K562 (cell line): ENCODE results near the gene IDH2. TPM values are rescaled to one million over a fixed set of nuclear protein-coding genes. Genes with fewer than 3 reads are reported as not detected.

Experiments used
- CBX3 ChIP-seq, 2 experiments: IDR thresholded peaks; 1 replicate in 1 of 2; 2 replicates in 1 of 2; pipeline ENCODE4 v1.6.1; 2012; ENCODE audit warnings: inconsistent platforms in 2 of 2, low read length in 2 of 2, borderline replicate concordance in 1 of 2, control low read depth in 1 of 2
- ETV1 ChIP-seq: fragments of 450-650 bp; conservative IDR thresholded peaks from 2 replicates; pipeline ENCODE4 v1.6.1; 2016; ENCODE audit warnings: missing genetic modification characterization, control low read depth, low read depth, missing compliant biosample characterization
- FOXJ3 ChIP-seq: sonication (generic); formaldehyde crosslinking; IDR thresholded peaks from 2 replicates; pipeline ENCODE4 v1.4.0; 2020; ENCODE audit warnings: mild to moderate bottlenecking, missing genetic modification reagents
- HMG20A ChIP-seq: fragments of 450-650 bp; formaldehyde crosslinking; conservative IDR thresholded peaks from 2 replicates; pipeline ENCODE4 v1.4.0; 2020; ENCODE audit warnings: mild to moderate bottlenecking, mixed read lengths
- L3MBTL2 ChIP-seq: fragments of 450-650 bp; IDR thresholded peaks from 2 replicates; pipeline ENCODE4 v1.6.1; 2016; ENCODE audit warnings: mild to moderate bottlenecking, moderate library complexity
- MED1 ChIP-seq: sonication (generic); formaldehyde crosslinking; IDR thresholded peaks from 2 replicates; pipeline ENCODE4 v1.8.1; 2023; ENCODE audit warnings: missing genetic modification reagents, borderline replicate concordance
- MYNN ChIP-seq, 2 experiments: sonication (generic); formaldehyde crosslinking in 1 of 2; IDR thresholded peaks; 2 replicates each; pipeline versions ENCODE4 v1.5.0 to v1.6.1; 2016 to 2020; ENCODE audit warnings: antibody characterized with exemption in 1 of 2, missing genetic modification reagents in 1 of 2
- NCOR1 ChIP-seq: fragments of 450-650 bp; IDR thresholded peaks from 2 replicates; pipeline ENCODE4 v1.6.1; 2016; ENCODE audit warnings: mild to moderate bottlenecking, moderate library complexity
- NFIX ChIP-seq: fragments of 250-450 bp; sonication (Bioruptor Pico); IDR thresholded peaks from 2 replicates; pipeline ENCODE4 v1.4.0; 2020; ENCODE audit warnings: low read depth, mild to moderate bottlenecking, moderate library complexity
- PTBP1 ChIP-seq: fragments of 200-400 bp; formaldehyde crosslinking; IDR thresholded peaks from 2 replicates; pipeline ENCODE4 v1.6.1; 2017; ENCODE audit warnings: low read depth, low read length
- RBM14 ChIP-seq: fragments of 200-400 bp; formaldehyde crosslinking; IDR thresholded peaks from 2 replicates; pipeline ENCODE4 v1.6.1; 2018; ENCODE audit warnings: low read depth, mild to moderate bottlenecking, low read length, moderate library complexity, borderline replicate concordance; ENCODE audit not compliant: insufficient read depth
- RBM25 ChIP-seq: fragments of 200-400 bp; formaldehyde crosslinking; IDR thresholded peaks from 2 replicates; pipeline ENCODE4 v1.6.1; 2018; ENCODE audit warnings: low read length, low read depth, moderate library complexity; ENCODE audit not compliant: severe bottlenecking
- RFX1 ChIP-seq: fragments of 450-650 bp; IDR thresholded peaks from 2 replicates; pipeline ENCODE4 v1.6.1; 2016; ENCODE audit warnings: mild to moderate bottlenecking, moderate library complexity
- RFX7 ChIP-seq: fragments of 250-450 bp; sonication (Bioruptor Pico); IDR thresholded peaks from 2 replicates; pipeline ENCODE4 v1.5.1; 2021; ENCODE audit warnings: mild to moderate bottlenecking
- RHOXF2B ChIP-seq: fragments of 250-450 bp; sonication (Bioruptor Pico); conservative IDR thresholded peaks from 2 replicates; pipeline ENCODE4 v1.5.1; 2021
- SMAD4 ChIP-seq: fragments of 250-450 bp; sonication (Bioruptor Pico); conservative IDR thresholded peaks from 2 replicates; pipeline ENCODE4 v1.8.0; 2021; ENCODE audit warnings: inconsistent platforms, mild to moderate bottlenecking, moderate library complexity
- SPI1 ChIP-seq: IDR thresholded peaks from 2 replicates; pipeline ENCODE4 v1.6.1; 2011; ENCODE audit warnings: low read depth, low read length, control low read depth, borderline replicate concordance
- TCF7L2 ChIP-seq: fragments of 150-350 bp; IDR thresholded peaks from 2 replicates; pipeline ENCODE4 v1.6.1; 2016; ENCODE audit warnings: low read depth, mild to moderate bottlenecking, low read length, moderate library complexity
- ZNF133 ChIP-seq: fragments of 250-450 bp; sonication (Bioruptor Pico); IDR thresholded peaks from 2 replicates; pipeline ENCODE4 v1.4.0; 2020; ENCODE audit warnings: mild to moderate bottlenecking
- ZNF3 ChIP-seq: fragments of 250-450 bp; sonication (Bioruptor Pico); IDR thresholded peaks from 2 replicates; pipeline ENCODE4 v1.5.0; 2021; ENCODE audit warnings: mild to moderate bottlenecking, moderate library complexity
- polyA plus RNA-seq, 8 experiments: library from polyadenylated mRNA; depleted of rRNA in 4 of 8; stranded (reverse) in 5 of 8; unstranded in 3 of 8; fragments of >200 nt; fragmentation: Nextera tagmentation in 2 of 8; fragmentation: Illumina TruSeq in 1 of 8; extraction: Ambion mirVana in 2 of 8; extraction: Trizol in 1 of 8; gene quantifications; 2 replicates each; pipeline versions ENCODE4 v1.2.1 to v1.2.3, GENCODE V29; 2011 to 2014; ENCODE audit warnings: inconsistent platforms in 1 of 8, missing spikeins in 1 of 8
- total RNA-seq, 7 experiments: library from RNA; depleted of rRNA in 6 of 7; stranded (reverse); fragments of >200 nt in 6 of 7; fragmentation: Illumina TruSeq in 2 of 7; extraction: Trizol in 2 of 7; gene quantifications; 2 replicates each; pipeline versions ENCODE4 v1.2.1 to v1.2.3, GENCODE V29; 2011 to 2021; ENCODE audit warnings: low replicate concordance in 1 of 7
- TF ChIP-seq, protein P1 (sequence below): fragments of 150-350 bp; conservative IDR thresholded peaks from 2 replicates; pipeline ENCODE4 v1.6.1; 2014; ENCODE audit warnings: low read length
- TF ChIP-seq, protein P2 (sequence below): fragments of 250-450 bp; sonication (Bioruptor Pico); IDR thresholded peaks from 2 replicates; pipeline ENCODE4 v1.8.0; 2021; ENCODE audit warnings: moderate library complexity, mild to moderate bottlenecking, inconsistent platforms
- TF ChIP-seq, protein P3 (sequence below): sonication (generic); formaldehyde crosslinking; IDR thresholded peaks from 2 replicates; pipeline ENCODE4 v1.8.0; 2022; ENCODE audit warnings: mild to moderate bottlenecking, missing genetic modification reagents
- TF ChIP-seq, protein P4 (sequence below): sonication (generic); formaldehyde crosslinking; IDR thresholded peaks from 2 replicates; pipeline ENCODE4 v1.8.0; 2022; ENCODE audit warnings: mild to moderate bottlenecking, low read depth, missing genetic modification reagents
- TF ChIP-seq, protein P5 (sequence below): sonication (generic); formaldehyde crosslinking; IDR thresholded peaks from 2 replicates; pipeline ENCODE4 v1.8.0; 2022; ENCODE audit warnings: missing genetic modification reagents, mild to moderate bottlenecking, moderate library complexity, borderline replicate concordance

The IDH2 gene
- total and polyA plus RNA-seq, 9 of the 15 experiments (the other 6 are each of a cell fraction or from before 2014, with no cell fraction given): 0.70 to 99.9 (median 59.2) TPM

GRCh38 chr15:90143166-90143655, 40.9 kb upstream of the IDH2 start (continued):
- TF ChIP-seq, protein P1, sequence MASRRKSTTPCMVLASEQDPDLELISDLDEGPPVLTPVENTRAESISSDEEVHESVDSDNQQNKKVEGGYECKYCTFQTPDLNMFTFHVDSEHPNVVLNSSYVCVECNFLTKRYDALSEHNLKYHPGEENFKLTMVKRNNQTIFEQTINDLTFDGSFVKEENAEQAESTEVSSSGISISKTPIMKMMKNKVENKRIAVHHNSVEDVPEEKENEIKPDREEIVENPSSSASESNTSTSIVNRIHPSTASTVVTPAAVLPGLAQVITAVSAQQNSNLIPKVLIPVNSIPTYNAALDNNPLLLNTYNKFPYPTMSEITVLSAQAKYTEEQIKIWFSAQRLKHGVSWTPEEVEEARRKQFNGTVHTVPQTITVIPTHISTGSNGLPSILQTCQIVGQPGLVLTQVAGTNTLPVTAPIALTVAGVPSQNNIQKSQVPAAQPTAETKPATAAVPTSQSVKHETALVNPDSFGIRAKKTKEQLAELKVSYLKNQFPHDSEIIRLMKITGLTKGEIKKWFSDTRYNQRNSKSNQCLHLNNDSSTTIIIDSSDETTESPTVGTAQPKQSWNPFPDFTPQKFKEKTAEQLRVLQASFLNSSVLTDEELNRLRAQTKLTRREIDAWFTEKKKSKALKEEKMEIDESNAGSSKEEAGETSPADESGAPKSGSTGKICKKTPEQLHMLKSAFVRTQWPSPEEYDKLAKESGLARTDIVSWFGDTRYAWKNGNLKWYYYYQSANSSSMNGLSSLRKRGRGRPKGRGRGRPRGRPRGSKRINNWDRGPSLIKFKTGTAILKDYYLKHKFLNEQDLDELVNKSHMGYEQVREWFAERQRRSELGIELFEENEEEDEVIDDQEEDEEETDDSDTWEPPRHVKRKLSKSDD: no peak
- TF ChIP-seq FOXJ3 (CRISPR knock-in tag) (no peak), RHOXF2B (no peak), NFIX (CRISPR knock-in tag) (no peak), TCF7L2 (no peak), ZNF3 (CRISPR knock-in tag) (no peak), RFX7 (CRISPR knock-in tag) (no peak), L3MBTL2 (peak; percentile 84), MYNN (IDR thresholded peaks at IDR 0.05) (peak; percentile 92), MYNN (CRISPR knock-in tag; IDR thresholded peaks at IDR 0.05) (no peak), RFX1 (no peak), RBM25 (no peak), HMG20A (no peak), MED1 (CRISPR knock-in tag) (no peak), ETV1 (0 out of 2 replicates have a peak, but pooled peaks have one; percentile 18), ZNF133 (no peak), SMAD4 (CRISPR knock-in tag) (peak; percentile 98), RBM14 (no peak), SPI1 (no peak), CBX3 (IDR thresholded peaks at IDR 0.05; ENCODE audit: borderline replicate concordance in 1 of 2, low read length in 2 of 2) (peak in 1 of 2 experiments; percentile 79; a peak in 1 of 3 replicates), PTBP1 (no peak), NCOR1 (peak; percentile 94)
- TF ChIP-seq, protein P2, sequence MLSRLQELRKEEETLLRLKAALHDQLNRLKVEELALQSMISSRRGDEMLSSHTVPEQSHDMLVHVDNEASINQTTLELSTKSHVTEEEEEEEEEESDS: no peak
- TF ChIP-seq, protein P3, sequence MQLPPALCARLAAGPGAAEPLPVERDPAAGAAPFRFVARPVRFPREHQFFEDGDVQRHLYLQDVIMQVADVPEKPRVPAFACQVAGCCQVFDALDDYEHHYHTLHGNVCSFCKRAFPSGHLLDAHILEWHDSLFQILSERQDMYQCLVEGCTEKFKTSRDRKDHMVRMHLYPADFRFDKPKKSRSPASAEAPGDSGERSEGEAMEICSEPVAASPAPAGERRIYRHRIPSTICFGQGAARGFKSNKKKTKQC: no peak
- TF ChIP-seq, protein P4, sequence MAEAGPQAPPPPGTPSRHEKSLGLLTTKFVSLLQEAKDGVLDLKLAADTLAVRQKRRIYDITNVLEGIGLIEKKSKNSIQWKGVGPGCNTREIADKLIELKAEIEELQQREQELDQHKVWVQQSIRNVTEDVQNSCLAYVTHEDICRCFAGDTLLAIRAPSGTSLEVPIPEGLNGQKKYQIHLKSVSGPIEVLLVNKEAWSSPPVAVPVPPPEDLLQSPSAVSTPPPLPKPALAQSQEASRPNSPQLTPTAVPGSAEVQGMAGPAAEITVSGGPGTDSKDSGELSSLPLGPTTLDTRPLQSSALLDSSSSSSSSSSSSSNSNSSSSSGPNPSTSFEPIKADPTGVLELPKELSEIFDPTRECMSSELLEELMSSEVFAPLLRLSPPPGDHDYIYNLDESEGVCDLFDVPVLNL (CRISPR knock-in tag): no peak
- TF ChIP-seq, protein P5, sequence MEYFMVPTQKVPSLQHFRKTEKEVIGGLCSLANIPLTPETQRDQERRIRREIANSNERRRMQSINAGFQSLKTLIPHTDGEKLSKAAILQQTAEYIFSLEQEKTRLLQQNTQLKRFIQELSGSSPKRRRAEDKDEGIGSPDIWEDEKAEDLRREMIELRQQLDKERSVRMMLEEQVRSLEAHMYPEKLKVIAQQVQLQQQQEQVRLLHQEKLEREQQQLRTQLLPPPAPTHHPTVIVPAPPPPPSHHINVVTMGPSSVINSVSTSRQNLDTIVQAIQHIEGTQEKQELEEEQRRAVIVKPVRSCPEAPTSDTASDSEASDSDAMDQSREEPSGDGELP (CRISPR knock-in tag): peak; percentile 100
